ENCODE data around the gene ARHGAP27.

DNA sequence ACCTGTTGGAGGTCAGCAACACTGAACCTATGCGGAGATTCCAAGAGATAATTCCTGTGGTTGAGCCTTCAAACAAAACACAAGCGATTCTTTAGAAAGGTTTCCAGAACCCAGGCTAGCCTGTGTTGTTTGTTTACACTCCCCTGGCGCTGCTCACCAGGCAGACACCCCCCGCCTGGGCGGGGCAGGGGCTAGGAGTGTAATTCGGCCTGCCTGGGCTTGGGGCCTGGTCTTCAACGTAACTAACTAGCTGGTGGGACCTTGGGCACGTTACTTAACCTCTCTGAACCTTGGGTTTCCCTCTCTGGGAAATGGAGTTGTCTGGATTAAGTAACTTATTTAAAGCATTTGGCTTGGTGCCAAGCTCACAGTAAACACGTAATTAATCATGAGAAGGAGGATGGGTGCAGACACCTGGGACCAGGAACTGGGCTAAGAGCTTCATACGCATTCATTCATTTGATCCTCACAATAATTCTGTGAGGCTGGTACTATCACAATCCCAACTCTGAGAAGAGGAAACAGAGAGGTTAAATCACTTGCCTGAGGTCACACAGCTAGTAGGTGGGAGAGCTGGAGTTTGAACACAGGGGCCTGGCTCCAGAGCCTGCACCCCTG lies 7.6 kb upstream of the ARHGAP27 start:
- TF ChIP-seq POLR2A (IDR thresholded peaks at IDR 0.05; ENCODE audit: low read length) (no peak), GATA1 (IDR thresholded peaks at IDR 0.05; ENCODE audit: low read depth, low read length) (no peak)
